Measurements from ENCODE around the gene FKBP4. TPM values are rescaled to one million over a fixed set of nuclear protein-coding genes. Genes with fewer than 3 reads are reported as not detected.

The FKBP4 gene
- total RNA-seq, 1 experiment from 2014 or later = 226 TPM

DNA sequence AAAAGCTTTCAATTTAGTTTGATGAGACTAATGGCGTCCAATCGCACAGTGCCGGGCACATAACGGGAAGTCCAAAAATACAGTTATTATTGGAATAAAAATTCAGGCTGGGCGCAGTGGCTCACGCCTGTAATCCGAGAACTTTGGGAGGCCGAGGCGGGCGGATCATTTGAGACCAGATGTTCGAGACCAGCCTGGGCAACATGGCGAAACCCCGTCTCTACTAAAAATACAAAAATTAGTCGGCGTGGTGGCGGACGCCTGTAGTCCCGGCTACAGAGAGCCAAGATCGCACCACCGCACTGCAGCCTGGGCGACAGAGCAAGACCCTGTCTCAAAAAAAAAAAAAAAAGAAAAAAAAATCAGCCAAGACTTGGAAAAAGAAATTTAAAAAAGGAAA lies 1.2 kb upstream of the FKBP4 start:
- intact Hi-C loops (cut with micrococcal nuclease; ENCODE audit: unreplicated experiment) = no loop called here
- DNase-seq = no peak
- Histone ChIP-seq H3K36me3 (ENCODE audit: low read depth) (peaks cover 17% of the 10 kb centered on the region), H3F3A (ENCODE audit: insufficient read depth, low read depth) (peaks cover 25% of the 10 kb centered on the region; the same call in 1 of the 2 replicates), H3K27ac (no peak overlapping the region), H3K9me2 (ENCODE audit: insufficient read depth) (no peaks in the 10 kb centered on the region), H3K4me2 (no peak overlapping the region), H3K79me2 (ENCODE audit: low read depth) (peaks cover 29% of the 10 kb centered on the region), H2AFZ (no peak overlapping the region), H4K20me1 (ENCODE audit: insufficient read depth) (peaks cover 25% of the 10 kb centered on the region), H3K27me3 (ENCODE audit: insufficient read depth, low read depth) (peaks cover 16% of the 10 kb centered on the region), H3K9me3 (ENCODE audit: insufficient read depth, low read depth) (no peaks in the 10 kb centered on the region), H3K4me1 (replicated peaks; ENCODE audit: insufficient read depth) (peaks cover 8% of the 10 kb centered on the region), H3K4me3 (no peak overlapping the region)
- TF ChIP-seq, protein P1, sequence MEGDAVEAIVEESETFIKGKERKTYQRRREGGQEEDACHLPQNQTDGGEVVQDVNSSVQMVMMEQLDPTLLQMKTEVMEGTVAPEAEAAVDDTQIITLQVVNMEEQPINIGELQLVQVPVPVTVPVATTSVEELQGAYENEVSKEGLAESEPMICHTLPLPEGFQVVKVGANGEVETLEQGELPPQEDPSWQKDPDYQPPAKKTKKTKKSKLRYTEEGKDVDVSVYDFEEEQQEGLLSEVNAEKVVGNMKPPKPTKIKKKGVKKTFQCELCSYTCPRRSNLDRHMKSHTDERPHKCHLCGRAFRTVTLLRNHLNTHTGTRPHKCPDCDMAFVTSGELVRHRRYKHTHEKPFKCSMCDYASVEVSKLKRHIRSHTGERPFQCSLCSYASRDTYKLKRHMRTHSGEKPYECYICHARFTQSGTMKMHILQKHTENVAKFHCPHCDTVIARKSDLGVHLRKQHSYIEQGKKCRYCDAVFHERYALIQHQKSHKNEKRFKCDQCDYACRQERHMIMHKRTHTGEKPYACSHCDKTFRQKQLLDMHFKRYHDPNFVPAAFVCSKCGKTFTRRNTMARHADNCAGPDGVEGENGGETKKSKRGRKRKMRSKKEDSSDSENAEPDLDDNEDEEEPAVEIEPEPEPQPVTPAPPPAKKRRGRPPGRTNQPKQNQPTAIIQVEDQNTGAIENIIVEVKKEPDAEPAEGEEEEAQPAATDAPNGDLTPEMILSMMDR (conservative IDR thresholded peaks at IDR 0.05) = no peak
- no peak for TF ChIP-seq EZH2 (IDR thresholded peaks at IDR 0.05; ENCODE audit: low read depth)
- ChIA-PET POLR2A (ENCODE audit: unreplicated experiment) (interaction anchor here (0.6 kb wide), 1 partner anchor 1144 kb away, joined by 4 read pairs; no protein-coding TSS in a partner anchor), CTCF (no interaction called here)
- no TSS peak for BruUV-seq (replicated peaks)

DNA sequence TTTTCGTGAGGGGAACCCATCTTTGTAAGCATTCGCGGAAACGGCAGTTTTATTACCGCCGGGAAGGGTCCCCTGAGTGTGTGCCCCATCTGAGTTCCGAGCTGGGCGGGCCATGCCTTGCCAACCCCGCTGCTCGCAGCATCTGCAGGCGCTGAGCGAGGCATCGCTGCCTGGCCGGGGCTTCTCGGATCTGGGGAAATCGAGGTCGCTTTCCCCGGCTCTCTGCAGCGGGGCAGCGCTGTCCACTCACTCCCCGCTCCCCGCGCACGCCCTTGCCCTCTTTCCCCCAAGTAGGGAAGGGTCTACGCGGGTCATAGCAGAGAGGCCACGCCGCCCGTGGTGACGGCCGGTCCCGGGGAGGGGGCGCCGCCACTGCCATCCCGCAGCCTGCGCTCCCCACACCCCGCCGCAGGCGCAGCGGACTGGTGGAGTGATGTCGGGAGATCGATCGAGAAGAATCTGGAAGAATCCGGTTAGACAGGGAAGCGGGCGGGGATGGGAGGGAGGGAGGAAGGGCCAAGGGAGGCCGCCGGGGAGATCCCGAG lies 507 bp upstream of the FKBP4 start:
- H3K4me1 ChIP-seq (replicated peaks; ENCODE audit: insufficient read depth) = peaks cover 8% of the 10 kb centered on the region
- H3K36me3 ChIP-seq (ENCODE audit: low read depth) = peaks cover 24% of the 10 kb centered on the region
- intact Hi-C loops (cut with micrococcal nuclease; ENCODE audit: unreplicated experiment) = no loop called here
- peak overlapping the region; percentile 60; the same call in 1 of the 2 replicates for H3K4me3 ChIP-seq
- ChIA-PET POLR2A (ENCODE audit: unreplicated experiment) (interaction anchor here (0.6 kb wide), 1 partner anchor 1145 kb away, joined by 4 read pairs; no protein-coding TSS in a partner anchor), CTCF (no interaction called here)
- H3K79me2 ChIP-seq (ENCODE audit: low read depth) = peaks cover 29% of the 10 kb centered on the region
- H2AFZ ChIP-seq = peak overlapping the region; percentile 80
- no peak overlapping the region for H3K27ac ChIP-seq
- H3K9me2 ChIP-seq (ENCODE audit: insufficient read depth) = no peaks in the 10 kb centered on the region
- TSS peak; percentile 39 for BruUV-seq (replicated peaks)
- peaks cover 32% of the 10 kb centered on the region for H4K20me1 ChIP-seq (ENCODE audit: insufficient read depth)
- no peak for DNase-seq
- peaks cover 10% of the 10 kb centered on the region; the same call in 1 of the 2 replicates for H3K27me3 ChIP-seq (ENCODE audit: insufficient read depth, low read depth)
- TF ChIP-seq, protein P1 (conservative IDR thresholded peaks at IDR 0.05) = no peak
- no peak for TF ChIP-seq EZH2 (IDR thresholded peaks at IDR 0.05; ENCODE audit: low read depth)
- peaks cover 30% of the 10 kb centered on the region; the same call in 1 of the 2 replicates for H3F3A ChIP-seq (ENCODE audit: insufficient read depth, low read depth)
- no peaks in the 10 kb centered on the region for H3K9me3 ChIP-seq (ENCODE audit: insufficient read depth, low read depth)
- peak overlapping the region; percentile 84 for H3K4me2 ChIP-seq

DNA sequence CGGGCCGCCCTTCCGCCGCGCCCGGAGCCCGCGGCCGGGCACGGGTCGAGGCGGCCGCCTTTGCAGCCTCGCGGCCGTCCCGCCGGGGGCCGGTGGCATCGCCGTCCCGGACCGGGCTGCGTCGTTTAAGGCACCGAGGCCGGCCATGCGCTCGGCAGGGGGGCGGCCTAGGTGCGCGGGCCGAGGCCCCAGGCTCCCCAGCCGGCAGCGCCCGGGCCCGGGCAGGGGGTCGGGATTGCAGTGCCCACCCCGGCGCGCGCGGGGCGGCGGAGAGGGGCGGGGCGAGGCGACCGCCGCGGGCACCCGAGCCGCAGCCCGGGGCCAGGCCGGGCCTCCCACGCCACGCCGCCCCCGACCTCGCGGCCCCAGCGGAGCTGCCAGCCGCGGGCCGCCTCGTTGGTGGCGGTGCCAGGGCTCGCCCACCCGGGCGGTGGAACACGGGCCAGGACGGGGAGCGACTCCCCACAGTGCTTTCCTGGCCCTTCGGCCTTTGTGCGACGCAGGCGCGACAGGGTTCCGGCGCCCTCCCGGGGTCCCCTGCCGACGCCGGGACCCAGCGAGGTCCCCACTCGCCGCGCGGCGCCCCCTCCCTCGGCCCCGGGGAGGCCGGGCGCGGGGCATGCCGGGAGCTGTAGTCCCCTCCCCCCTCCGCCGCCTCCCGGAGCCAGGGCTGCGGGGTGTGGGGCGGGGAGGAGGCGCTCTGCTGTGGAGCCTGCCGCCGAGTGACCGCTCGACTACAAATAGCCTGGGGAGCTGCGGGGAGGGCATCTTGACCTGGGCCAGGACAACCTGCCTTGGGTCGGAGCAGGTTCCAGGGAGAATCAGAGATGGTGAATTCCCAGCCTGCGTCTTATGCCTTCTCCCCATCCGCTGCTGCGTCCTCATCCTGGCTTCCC lies 769 bp downstream of the FKBP4 start:
- Histone ChIP-seq H3K9me3 (ENCODE audit: insufficient read depth, low read depth) (no peaks in the 10 kb centered on the region), H3K27me3 (ENCODE audit: insufficient read depth, low read depth) (no peaks in the 10 kb centered on the region), H3K4me1 (replicated peaks; ENCODE audit: insufficient read depth) (peaks cover 8% of the 10 kb centered on the region), H3K4me2 (peak overlapping the region; percentile 84), H3K27ac (no peak overlapping the region), H3F3A (ENCODE audit: insufficient read depth, low read depth) (peaks cover 41% of the 10 kb centered on the region; the same call in 1 of the 2 replicates), H3K36me3 (ENCODE audit: low read depth) (peaks cover 37% of the 10 kb centered on the region), H4K20me1 (ENCODE audit: insufficient read depth) (peaks cover 41% of the 10 kb centered on the region), H3K4me3 (peak overlapping the region; percentile 60), H2AFZ (peak overlapping the region; percentile 80), H3K79me2 (ENCODE audit: low read depth) (peaks cover 29% of the 10 kb centered on the region), H3K9me2 (ENCODE audit: insufficient read depth) (no peaks in the 10 kb centered on the region)
- ChIA-PET CTCF (interaction anchor here (0.6 to 1.3 kb wide), 2 partner anchors 18 to 90 kb away, joined by 3 to 21 read pairs; no protein-coding TSS in a partner anchor), POLR2A (ENCODE audit: unreplicated experiment) (interaction anchor here (0.6 to 0.8 kb wide), 3 partner anchors 16 to 128 kb away, joined by 3 to 10 read pairs (median 3); no protein-coding TSS in a partner anchor)
- TF ChIP-seq EZH2 (IDR thresholded peaks at IDR 0.05; ENCODE audit: low read depth) = no peak
- TF ChIP-seq, protein P1 (conservative IDR thresholded peaks at IDR 0.05) = no peak
- BruUV-seq (replicated peaks) = no TSS peak
- intact Hi-C loops (cut with micrococcal nuclease; ENCODE audit: unreplicated experiment) = loop anchor here (1.0 kb wide), 1 partner anchor 17 kb away; the partner anchor contains the start of gene ITFG2
- DNase-seq = peak in 1 of 2 experiments; percentile 86

Measured in PC-9 (cell line).